Calu3 (cell line): ENCODE results near the gene IL21. TPM values are rescaled to one million over a fixed set of nuclear protein-coding genes. Genes with fewer than 3 reads are reported as not detected.

Experiments used
- BruUV-seq: library from RNA; stranded (reverse); fragments of 400-500 nt; replicated peaks from 2 replicates; lab custom pipeline; 2021; lab: Mats Ljungman, UMichigan
- CTCF ChIA-PET: fragments of 300-600 bp; sonication (Branson Sonifier 250); formaldehyde crosslinking; loops from one replicate; lab custom pipeline; 2022; ENCODE audit warnings: antibody characterized with exemption; lab: Charles Lee
- DNase-seq: peaks from one replicate; pipeline ENCODE4 v3.0.0; 2022
- H3K27ac Mint-ChIP-seq: one replicate; pipeline ENCODE4 v1.8.0; 2022; ENCODE audit warnings: mixed read lengths; ENCODE audit not compliant: unreplicated experiment
- H3K27me3 Mint-ChIP-seq: one replicate; pipeline ENCODE4 v1.8.0; 2022; ENCODE audit warnings: mixed read lengths; ENCODE audit not compliant: unreplicated experiment
- H3K36me3 Mint-ChIP-seq: one replicate; pipeline ENCODE4 v1.8.0; 2022; ENCODE audit warnings: mild to moderate bottlenecking, moderate library complexity, mixed read lengths; ENCODE audit not compliant: insufficient read depth, unreplicated experiment
- H3K4me1 Mint-ChIP-seq: one replicate; pipeline ENCODE4 v1.8.0; 2022; ENCODE audit warnings: mild to moderate bottlenecking, low read depth, mixed read lengths; ENCODE audit not compliant: unreplicated experiment
- H3K4me3 Mint-ChIP-seq: one replicate; pipeline ENCODE4 v1.8.0; 2022; ENCODE audit warnings: mild to moderate bottlenecking, low read depth, moderate library complexity, mixed read lengths; ENCODE audit not compliant: unreplicated experiment
- H3K9me3 Mint-ChIP-seq: one replicate; pipeline ENCODE4 v1.8.0; 2022; ENCODE audit warnings: low read depth, mixed read lengths; ENCODE audit not compliant: unreplicated experiment
- CTCF ChIP-seq: fragments of 200-600 bp; IDR thresholded peaks from one replicate; pipeline ENCODE4 v1.8.0; 2022; ENCODE audit warnings: antibody characterized with exemption; ENCODE audit not compliant: unreplicated experiment
- intact Hi-C: fragments of 100-400 bp; cut with micrococcal nuclease; formaldehyde crosslinking; loops from one replicate; pipeline ENCODE4 v1.10.0; 2022; ENCODE audit not compliant: unreplicated experiment
- total RNA-seq: library from RNA; stranded (reverse); gene quantifications from 2 replicates; pipeline ENCODE4 v1.2.3, GENCODE V29; 2022

IL21 gene
- total RNA-seq, 1 experiment from 2014 or later, result not detected

- H3K9me3 Mint-ChIP-seq, result no peaks in the 10 kb centered on the region
- no peak for DNase-seq
- no peak for TF ChIP-seq CTCF
- intact Hi-C loops, result no loop called here
- no peak overlapping the region for H3K4me3 Mint-ChIP-seq
- H3K36me3 Mint-ChIP-seq, result no peaks in the 10 kb centered on the region
- H3K27ac Mint-ChIP-seq, result no peak overlapping the region
- BruUV-seq, result no TSS peak
- H3K4me1 Mint-ChIP-seq, result peaks cover 28% of the 10 kb centered on the region
- CTCF ChIA-PET, result no interaction called here
- H3K27me3 Mint-ChIP-seq, result no peaks in the 10 kb centered on the region
Measured at GRCh38 chr4:122665161-122665929, 44.5 kb upstream of the IL21 start.

DNA sequence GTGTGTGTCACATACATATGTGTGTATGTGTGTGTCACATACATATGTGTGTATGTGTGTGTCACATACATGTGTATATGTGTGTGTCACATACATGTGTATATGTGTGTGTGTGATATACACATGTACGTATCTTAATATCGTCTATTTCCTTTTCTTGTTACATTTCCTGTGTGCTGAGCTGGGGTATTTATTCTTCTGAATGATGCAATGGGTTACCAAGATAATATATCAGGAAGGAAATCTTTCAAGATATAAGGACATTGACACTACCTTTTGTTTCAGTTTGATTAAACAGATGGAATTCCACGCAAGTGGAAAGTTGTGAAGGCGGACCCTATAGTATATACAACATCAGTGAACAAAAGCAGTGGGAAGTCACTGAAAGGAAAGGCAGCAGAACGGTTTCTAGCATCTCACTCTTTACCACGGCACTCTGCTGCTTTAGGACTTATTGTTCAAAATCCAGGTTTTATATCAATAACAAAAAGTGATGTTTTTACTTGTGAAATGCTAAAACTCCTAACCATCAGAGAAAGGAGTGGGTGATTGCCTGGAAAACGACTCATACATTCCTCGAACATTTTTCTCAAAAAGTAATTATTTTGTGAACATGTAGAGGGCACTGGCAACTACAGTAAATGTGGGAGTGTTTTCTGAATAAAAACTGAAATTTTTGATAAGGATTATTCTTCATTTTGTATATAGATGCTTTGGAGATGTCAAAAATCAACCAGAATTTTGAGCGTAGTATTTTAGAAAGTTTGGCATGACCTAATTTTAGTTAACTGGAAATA lies 43.1 kb upstream of the IL21 start:
- CTCF ChIA-PET, result no interaction called here
- Mint-ChIP-seq H3K36me3 (no peaks in the 10 kb centered on the region), H3K27me3 (no peaks in the 10 kb centered on the region), H3K9me3 (no peaks in the 10 kb centered on the region), H3K4me3 (no peak overlapping the region), H3K4me1 (peaks cover 28% of the 10 kb centered on the region), H3K27ac (no peak overlapping the region)
- DNase-seq, result no peak
- no peak for TF ChIP-seq CTCF
- no TSS peak for BruUV-seq
- intact Hi-C loops, result no loop called here

GRCh38 chr4:122663291-122663690 lies 42.4 kb upstream of the IL21 start:
- Mint-ChIP-seq H3K27ac (no peak overlapping the region), H3K27me3 (no peaks in the 10 kb centered on the region), H3K4me3 (no peak overlapping the region), H3K36me3 (no peaks in the 10 kb centered on the region), H3K9me3 (no peaks in the 10 kb centered on the region), H3K4me1 (peaks cover 28% of the 10 kb centered on the region)
- CTCF ChIA-PET, result no interaction called here
- intact Hi-C loops, result no loop called here
- no peak for DNase-seq
- BruUV-seq, result no TSS peak
- no peak for TF ChIP-seq CTCF

DNA sequence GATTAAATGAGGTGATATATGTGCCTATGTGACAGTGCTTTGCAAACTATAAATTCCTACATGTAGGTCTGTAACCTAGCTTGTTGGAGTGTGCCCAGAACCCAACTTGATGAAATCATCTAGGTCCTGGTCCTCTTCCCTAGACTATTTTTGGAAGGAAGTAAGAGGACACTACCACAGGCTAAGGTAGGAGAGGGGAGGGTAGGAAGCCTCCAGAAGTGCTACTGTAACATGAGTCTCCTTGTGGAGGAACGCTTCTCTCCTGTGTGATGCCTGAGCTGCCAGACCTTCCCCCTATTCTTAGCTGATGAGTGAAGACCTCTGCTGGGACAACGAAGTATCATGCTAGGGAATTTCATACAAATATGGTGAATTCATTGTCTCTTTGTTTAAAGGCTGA lies 41.8 kb upstream of the IL21 start:
- TF ChIP-seq CTCF, result no peak
- no peaks in the 10 kb centered on the region for H3K36me3 Mint-ChIP-seq
- no peak for DNase-seq
- no peaks in the 10 kb centered on the region for H3K9me3 Mint-ChIP-seq
- no peak overlapping the region for H3K4me3 Mint-ChIP-seq
- peaks cover 27% of the 10 kb centered on the region for H3K4me1 Mint-ChIP-seq
- intact Hi-C loops, result no loop called here
- no peak overlapping the region for H3K27ac Mint-ChIP-seq
- no peaks in the 10 kb centered on the region for H3K27me3 Mint-ChIP-seq
- CTCF ChIA-PET, result no interaction called here
- no TSS peak for BruUV-seq
